HUES64 (cell line): ENCODE results near the gene DYTN. TPM values are rescaled to one million over a fixed set of nuclear protein-coding genes. Genes with fewer than 3 reads are reported as not detected.

Experiments used
- H3K27ac ChIP-seq: 2 replicates; pipeline ENCODE4 v1.7.0; 2013; ENCODE audit warnings: low read depth, low read length, inconsistent platforms
- H3K27me3 ChIP-seq: 2 replicates; pipeline ENCODE4 v1.6.1; 2013; ENCODE audit warnings: mild to moderate bottlenecking, low read length; ENCODE audit not compliant: insufficient read depth
- H3K36me3 ChIP-seq: 2 replicates; pipeline ENCODE4 v1.6.1; 2013; ENCODE audit warnings: mild to moderate bottlenecking, low read length; ENCODE audit not compliant: insufficient read depth
- H3K4me1 ChIP-seq: 2 replicates; pipeline ENCODE4 v1.6.1; 2013; ENCODE audit warnings: mild to moderate bottlenecking, low read length, moderate library complexity; ENCODE audit not compliant: insufficient read depth
- H3K4me3 ChIP-seq: 2 replicates; pipeline ENCODE4 v1.5.1; 2013; ENCODE audit warnings: mild to moderate bottlenecking, low read length, moderate library complexity
- H3K9ac ChIP-seq: 2 replicates; pipeline ENCODE4 v1.6.1; 2013; ENCODE audit warnings: mild to moderate bottlenecking, low read depth, low read length
- H3K9me3 ChIP-seq: 2 replicates; pipeline ENCODE4 v1.6.1; 2013; ENCODE audit warnings: low read depth, low read length; ENCODE audit not compliant: insufficient read depth
- WGBS: fragments of 150-250, 120-280 bp; methylation state at CpG from one replicate; pipeline ENCODE4 v1.1.7; 2013; ENCODE audit warnings: missing lambda C conversion rate; 5-methylcytosine and 5-hydroxymethylcytosine counted together
- polyA plus RNA-seq, 2 experiments: library from polyadenylated mRNA; stranded (reverse); fragments of 50-300 nt; gene quantifications; one replicate each; pipeline ENCODE4 v1.2.3, GENCODE V29; 2013

Gene DYTN
- polyA plus RNA-seq (2013, experiment 1 of 2) = not detected
- not detected for polyA plus RNA-seq (2013, experiment 2 of 2)

- Histone ChIP-seq H3K9me3 (no peaks in the 10 kb centered on the region), H3K9ac (no peak within 1 kb of the TSS), H3K36me3 (no peaks in the 10 kb centered on the region), H3K27ac (no peak within 1 kb of the TSS), H3K27me3 (peaks cover 31% of the 10 kb centered on the region), H3K4me1 (peaks cover 3% of the 10 kb centered on the region; the same call in 1 of the 2 replicates), H3K4me3 (no peak within 1 kb of the TSS)
- WGBS = 100% methylated on average over 1 of the region's 1 CpG
Observed at GRCh38 chr2:206718296-206718695, at the start of gene DYTN. Gene DYTN, minus strand, starts transcription at chr2:206718396. Its CDS starts 117 bp downstream, at chr2:206718279.

DNA sequence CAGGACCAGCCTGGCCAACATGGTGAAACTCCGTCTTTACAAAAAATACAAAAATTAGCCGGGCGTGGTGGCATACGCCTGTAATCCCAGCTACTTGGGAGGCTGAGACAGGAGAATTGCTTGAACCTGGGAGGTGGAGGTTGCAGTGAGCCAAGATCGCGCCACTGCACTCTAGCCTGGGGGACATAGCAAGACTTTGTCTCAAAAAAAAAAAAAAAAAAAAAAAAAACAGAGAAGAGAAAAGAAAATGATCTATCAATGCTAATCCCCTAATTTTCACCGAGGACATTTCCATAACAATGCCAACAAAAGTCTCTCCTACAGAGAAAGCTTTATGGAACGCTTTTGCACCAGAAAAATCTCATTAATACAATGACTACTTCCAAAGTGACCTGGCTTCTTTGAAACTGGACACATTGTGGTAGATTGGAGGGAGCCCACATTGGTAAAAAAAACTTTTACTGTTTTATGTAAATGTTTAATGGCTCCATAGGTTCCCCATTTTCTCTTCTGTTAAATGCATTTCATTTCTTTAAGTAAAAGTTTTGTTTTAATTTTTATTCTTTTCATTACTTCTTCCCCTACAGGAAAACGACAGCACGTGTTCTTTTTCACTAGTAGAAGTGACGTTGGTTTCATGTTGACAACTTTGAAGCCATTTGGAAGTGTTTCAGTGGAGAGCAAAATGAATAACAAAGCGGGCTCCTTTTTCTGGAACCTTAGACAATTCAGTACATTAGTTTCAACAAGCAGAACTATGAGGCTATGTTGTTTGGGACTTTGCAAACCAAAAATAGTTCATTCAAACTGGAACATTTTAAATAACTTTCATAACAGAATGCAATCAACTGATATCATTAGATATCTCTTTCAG, 48.1 kb upstream of the DYTN start:
- Histone ChIP-seq H3K27me3 (no peaks in the 10 kb centered on the region), H3K27ac (peak overlapping the region; percentile 66)

DNA sequence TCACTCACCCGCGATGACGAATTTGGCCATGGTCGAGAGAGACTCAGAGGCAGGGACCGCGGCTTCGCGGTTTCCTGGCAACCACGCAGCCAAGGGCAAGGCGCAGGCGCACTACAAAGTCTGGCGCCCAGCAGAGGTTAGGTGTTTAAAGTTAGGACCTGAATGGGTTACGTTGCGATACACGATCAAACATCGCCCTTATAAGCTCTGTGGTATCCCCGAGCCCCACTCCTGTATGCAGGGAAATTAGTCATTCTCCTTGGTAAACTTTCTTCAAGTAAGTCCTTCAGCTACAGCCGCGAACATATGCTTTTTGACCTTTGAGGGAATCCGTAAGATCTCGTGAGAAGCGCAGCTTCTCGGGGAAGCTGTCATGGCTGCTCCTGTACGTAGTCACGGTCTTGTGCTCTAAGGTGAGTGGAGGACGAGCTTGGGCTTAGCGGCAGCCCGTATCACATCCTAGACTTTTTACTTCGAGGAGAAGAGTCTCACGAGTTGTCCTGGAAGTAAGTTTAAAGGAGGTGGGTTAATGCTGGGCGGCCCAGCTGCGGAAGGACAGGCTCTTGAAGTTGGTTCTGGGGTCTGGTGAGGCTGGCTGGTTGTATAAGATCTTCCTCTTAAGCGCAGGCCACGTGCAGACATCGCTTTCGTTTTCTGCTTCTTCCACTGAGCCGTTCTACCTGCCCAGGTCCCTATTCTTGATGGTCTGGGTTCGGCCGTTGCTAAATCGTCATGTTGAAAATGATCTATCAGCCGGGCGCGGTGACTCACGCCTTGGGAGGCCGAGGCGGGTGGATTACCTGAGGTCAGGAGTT, 47.3 kb upstream of the DYTN start, which contains the start of the genes FASTKD2 and MDH1B:
FASTKD2 (plus strand) TSS at position 365 of the 815 bp plus-strand sequence. CDS start 1,088 bp downstream, outside the sequence.
MDH1B (minus strand) TSS at position 87 of the 815 bp plus-strand sequence; CDS start at position 30, 57 bp downstream.
- Histone ChIP-seq H3K4me1 (0 out of 2 replicates have a peak, but pooled peaks cover 4% of the 10 kb centered on the region), H3K36me3 (peaks cover 34% of the 10 kb centered on the region), H3K4me3 (peak within 1 kb of the TSS; percentile 82), H3K27ac (peak within 1 kb of the TSS; percentile 66), H3K9ac (peak within 1 kb of the TSS; percentile 91), H3K9me3 (no peaks in the 10 kb centered on the region), H3K27me3 (no peaks in the 10 kb centered on the region)
- WGBS = under 1% methylated on average over 46 of the region's 46 CpGs

More for the DNA sequence above, 48.1 kb upstream of the DYTN start:
- Histone ChIP-seq H3K36me3 (peaks cover 42% of the 10 kb centered on the region), H3K4me1 (0 out of 2 replicates have a peak, but pooled peaks cover 4% of the 10 kb centered on the region), H3K9ac (peak overlapping the region; percentile 91), H3K9me3 (no peaks in the 10 kb centered on the region), H3K4me3 (peak overlapping the region; percentile 82)
- 39% methylated on average over 11 of the region's 12 CpGs for WGBS

DNA sequence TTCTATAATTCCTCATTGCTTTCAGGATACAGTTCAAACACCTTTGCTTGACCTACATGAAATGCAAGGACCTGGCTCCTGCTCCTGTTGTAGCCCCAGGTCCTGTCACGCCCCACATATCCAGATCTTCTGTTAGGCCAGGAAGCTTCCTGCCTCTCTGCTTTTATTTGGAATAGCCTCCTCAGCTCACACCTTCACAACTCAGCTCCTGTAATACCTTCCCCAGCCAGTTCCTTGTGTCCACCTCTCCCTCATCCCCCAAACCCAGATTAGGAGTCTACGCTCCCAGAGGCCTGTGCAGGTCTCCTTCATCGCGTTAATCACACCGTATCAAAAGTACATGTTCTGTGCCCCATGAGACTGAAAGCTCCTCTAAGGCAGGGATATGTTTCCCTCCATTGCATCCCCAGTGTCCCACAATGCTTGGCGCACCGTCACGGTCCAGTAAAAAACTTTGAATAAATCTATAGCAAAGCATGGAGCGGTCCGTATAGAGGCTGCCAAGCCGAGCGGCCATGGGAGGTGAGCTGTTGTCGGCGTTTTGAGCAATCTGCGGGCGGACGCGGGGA, 46.6 kb upstream of the DYTN start:
- 0 out of 2 replicates have a peak, but pooled peaks cover 4% of the 10 kb centered on the region for H3K4me1 ChIP-seq
- peak overlapping the region; percentile 82 for H3K4me3 ChIP-seq
- peaks cover 28% of the 10 kb centered on the region for H3K36me3 ChIP-seq
- 7% methylated on average over 18 of the region's 18 CpGs for WGBS
- H3K27ac ChIP-seq = no peak overlapping the region
- H3K9me3 ChIP-seq = no peaks in the 10 kb centered on the region
- H3K9ac ChIP-seq = peak overlapping the region; percentile 91
- H3K27me3 ChIP-seq = no peaks in the 10 kb centered on the region

- WGBS = 75% methylated on average over 1 of the region's 1 CpG
- no peak overlapping the region for H3K9ac ChIP-seq
- no peaks in the 10 kb centered on the region for H3K36me3 ChIP-seq
- no peaks in the 10 kb centered on the region for H3K4me1 ChIP-seq
- no peaks in the 10 kb centered on the region for H3K9me3 ChIP-seq
- no peak overlapping the region for H3K27ac ChIP-seq
- H3K4me3 ChIP-seq = no peak overlapping the region
- H3K27me3 ChIP-seq = no peaks in the 10 kb centered on the region
Observed at GRCh38 chr2:206756816-206757215, 38.6 kb upstream of the DYTN start.

DNA sequence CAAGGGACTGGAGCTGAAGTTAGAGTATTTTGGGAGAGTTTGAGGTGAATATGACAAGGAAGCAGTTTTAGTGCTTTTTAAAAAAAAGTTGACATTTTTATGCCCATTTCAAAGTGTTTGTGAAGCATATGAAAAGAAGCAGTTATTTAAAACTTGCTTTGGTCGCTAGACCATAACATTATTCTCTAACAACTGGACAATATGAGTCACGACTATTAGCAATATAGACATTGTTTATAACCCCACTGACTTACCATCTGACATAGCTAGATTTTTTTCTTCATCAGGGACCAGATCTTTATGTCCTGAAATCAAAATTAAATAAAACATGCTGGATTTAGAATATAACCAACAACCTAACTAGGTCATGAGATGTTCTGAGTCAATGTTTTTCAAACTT, 22.6 kb upstream of the DYTN start:
- H3K27me3 ChIP-seq = no peaks in the 10 kb centered on the region
- H3K27ac ChIP-seq = no peak overlapping the region
- 60% methylated on average over 2 of the region's 2 CpGs for WGBS
- no peaks in the 10 kb centered on the region for H3K4me1 ChIP-seq
- H3K9me3 ChIP-seq = no peaks in the 10 kb centered on the region
- no peaks in the 10 kb centered on the region for H3K36me3 ChIP-seq
- no peak overlapping the region for H3K4me3 ChIP-seq
- H3K9ac ChIP-seq = no peak overlapping the region

DNA sequence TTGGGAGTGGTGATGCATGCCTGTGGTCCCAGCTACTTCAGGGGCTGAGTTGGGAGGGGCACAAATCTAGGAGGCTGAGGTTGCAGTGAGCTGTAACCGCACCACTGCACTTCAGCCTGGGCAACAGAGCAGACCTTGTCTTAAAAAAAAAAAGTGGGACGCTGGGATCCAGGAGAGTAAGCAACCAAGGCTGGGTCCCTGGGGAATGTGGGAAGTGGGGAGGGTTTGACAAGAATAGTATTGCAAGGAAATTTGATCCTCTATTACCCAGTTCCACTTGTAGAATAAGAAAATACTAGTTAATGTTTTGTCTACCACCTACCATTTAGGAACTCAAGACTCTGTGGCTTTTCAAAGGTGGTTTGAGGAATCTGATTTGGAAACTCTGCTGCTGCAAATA, 21.1 kb upstream of the DYTN start:
- H3K4me1 ChIP-seq = no peaks in the 10 kb centered on the region
- 81% methylated on average over 2 of the region's 2 CpGs for WGBS
- H3K4me3 ChIP-seq = no peak overlapping the region
- no peaks in the 10 kb centered on the region for H3K36me3 ChIP-seq
- no peak overlapping the region for H3K27ac ChIP-seq
- H3K9me3 ChIP-seq = no peaks in the 10 kb centered on the region
- H3K9ac ChIP-seq = no peak overlapping the region
- no peaks in the 10 kb centered on the region for H3K27me3 ChIP-seq

DNA sequence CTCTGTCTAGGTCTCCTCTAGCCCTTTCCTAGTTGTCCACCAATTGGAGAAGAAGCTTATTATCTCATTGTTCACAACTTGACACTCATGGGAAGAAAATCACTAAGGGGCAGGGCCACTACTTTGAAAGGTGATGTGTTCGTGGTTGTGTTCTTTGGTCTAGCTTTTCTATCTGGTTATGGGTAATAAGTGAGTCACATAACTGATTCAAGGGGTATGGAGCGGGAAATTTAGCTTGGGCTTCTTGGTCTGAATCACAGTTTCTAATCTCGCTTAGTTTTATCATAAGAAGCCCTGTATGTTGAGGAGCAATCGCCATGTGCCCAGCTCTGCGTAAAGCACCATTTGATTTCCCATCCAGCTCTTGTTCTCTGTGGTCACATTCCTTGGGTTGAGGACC, 18.7 kb upstream of the DYTN start:
- H3K9me3 ChIP-seq = no peaks in the 10 kb centered on the region
- H3K36me3 ChIP-seq = no peaks in the 10 kb centered on the region
- H3K27me3 ChIP-seq = no peaks in the 10 kb centered on the region
- 93% methylated on average over 5 of the region's 5 CpGs for WGBS
- H3K4me3 ChIP-seq = no peak overlapping the region
- no peak overlapping the region for H3K9ac ChIP-seq
- no peaks in the 10 kb centered on the region for H3K4me1 ChIP-seq
- no peak overlapping the region for H3K27ac ChIP-seq

- H3K27ac ChIP-seq = no peak overlapping the region
- no peak overlapping the region for H3K4me3 ChIP-seq
- no peak overlapping the region for H3K9ac ChIP-seq
- H3K9me3 ChIP-seq = no peaks in the 10 kb centered on the region
- no peaks in the 10 kb centered on the region for H3K27me3 ChIP-seq
- H3K36me3 ChIP-seq = no peaks in the 10 kb centered on the region
- 88% methylated on average over 2 of the region's 2 CpGs for WGBS
- H3K4me1 ChIP-seq = no peaks in the 10 kb centered on the region
Observed at GRCh38 chr2:206733341-206733740, 15.1 kb upstream of the DYTN start.

DNA sequence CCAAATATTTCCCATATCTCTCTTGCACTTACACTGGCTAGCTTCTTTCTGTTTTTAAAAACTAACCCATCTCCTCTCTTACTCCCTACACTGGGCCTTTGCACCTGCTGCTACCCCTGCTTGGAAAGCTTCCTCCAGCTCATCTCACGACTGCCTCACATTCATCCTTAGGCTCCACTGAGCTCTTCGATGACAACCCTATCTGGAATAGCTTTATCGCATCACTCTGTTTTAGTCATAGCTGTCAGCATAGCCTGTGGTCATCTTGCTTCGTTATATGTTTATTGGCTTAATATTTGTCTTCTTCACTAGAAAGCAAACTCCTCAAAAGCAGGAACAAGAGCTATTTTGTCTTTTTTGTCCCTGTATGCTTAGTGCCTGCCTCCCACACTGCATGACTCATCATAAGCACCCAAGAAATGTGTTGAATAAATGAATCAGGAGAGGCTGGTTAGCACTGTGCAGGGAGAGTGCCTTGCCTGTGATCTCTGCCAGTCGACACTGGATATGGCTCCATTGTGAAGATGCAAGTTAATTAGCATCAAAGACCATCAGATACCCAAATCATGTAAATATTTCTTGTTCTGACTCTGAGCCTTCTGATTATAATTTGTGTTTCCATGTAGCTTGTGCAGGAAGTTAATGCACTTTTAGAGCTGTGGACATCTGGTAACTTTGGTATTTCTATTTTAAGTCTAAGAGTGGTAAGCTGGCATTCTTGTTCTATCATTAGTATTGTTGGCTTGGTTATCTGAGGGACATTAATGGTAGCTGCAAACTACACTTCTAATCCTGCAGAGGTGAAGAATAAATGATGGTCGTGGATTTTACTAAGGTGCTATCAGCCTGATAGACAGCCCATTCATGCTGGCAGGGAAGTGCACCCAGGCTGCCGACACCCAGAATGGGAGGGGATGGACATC, 10.3 kb upstream of the DYTN start:
- Histone ChIP-seq H3K36me3 (no peaks in the 10 kb centered on the region), H3K9me3 (no peaks in the 10 kb centered on the region), H3K4me3 (no peak overlapping the region), H3K9ac (no peak overlapping the region), H3K27me3 (no peaks in the 10 kb centered on the region), H3K27ac (no peak overlapping the region), H3K4me1 (no peaks in the 10 kb centered on the region)
- WGBS = 91% methylated on average over 7 of the region's 7 CpGs
